Gastroesophageal sphincter (tissue), 3 donors: ENCODE results near the gene TMEM214.

Experiments
- POLR2A ChIP-seq, 2 donors: fragments of 450-650 bp; IDR thresholded peaks; one replicate each; pipeline ENCODE4 v1.6.1; 2017; ENCODE audit warnings: antibody characterized with exemption in 2 of 2, mild to moderate bottlenecking in 2 of 2, moderate library complexity in 1 of 2
- POLR2AphosphoS5 ChIP-seq: sonication (generic); formaldehyde crosslinking; IDR thresholded peaks from one replicate; pipeline ENCODE4 v1.6.1; 2017; ENCODE audit warnings: antibody characterized with exemption
- TF ChIP-seq, protein P1 (sequence below), 4 experiments: fragments of 200-600 bp in 2 of 4; fragments of 450-650 bp in 2 of 4; sonication (generic) in 1 of 4; IDR thresholded peaks; one replicate each; pipeline ENCODE4 v1.5.1; 2017 to 2019; ENCODE audit warnings: antibody characterized with exemption in 4 of 4, mild to moderate bottlenecking in 2 of 4, moderate library complexity in 2 of 4

DNA sequence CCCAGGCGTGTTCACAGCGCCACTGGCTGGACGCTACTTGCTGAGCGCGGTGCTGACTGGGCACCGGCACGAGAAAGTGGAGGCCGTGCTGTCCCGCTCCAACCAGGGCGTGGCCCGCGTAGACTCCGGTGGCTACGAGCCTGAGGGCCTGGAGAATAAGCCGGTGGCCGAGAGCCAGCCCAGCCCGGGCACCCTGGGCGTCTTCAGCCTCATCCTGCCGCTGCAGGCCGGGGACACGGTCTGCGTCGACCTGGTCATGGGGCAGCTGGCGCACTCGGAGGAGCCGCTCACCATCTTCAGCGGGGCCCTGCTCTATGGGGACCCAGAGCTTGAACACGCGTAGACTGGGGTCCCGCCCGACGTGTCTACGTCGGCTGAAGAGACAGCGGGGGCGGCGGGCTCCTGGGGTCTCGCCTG is 52.9 kb downstream of the TMEM214 start:
- TF ChIP-seq, protein P1, sequence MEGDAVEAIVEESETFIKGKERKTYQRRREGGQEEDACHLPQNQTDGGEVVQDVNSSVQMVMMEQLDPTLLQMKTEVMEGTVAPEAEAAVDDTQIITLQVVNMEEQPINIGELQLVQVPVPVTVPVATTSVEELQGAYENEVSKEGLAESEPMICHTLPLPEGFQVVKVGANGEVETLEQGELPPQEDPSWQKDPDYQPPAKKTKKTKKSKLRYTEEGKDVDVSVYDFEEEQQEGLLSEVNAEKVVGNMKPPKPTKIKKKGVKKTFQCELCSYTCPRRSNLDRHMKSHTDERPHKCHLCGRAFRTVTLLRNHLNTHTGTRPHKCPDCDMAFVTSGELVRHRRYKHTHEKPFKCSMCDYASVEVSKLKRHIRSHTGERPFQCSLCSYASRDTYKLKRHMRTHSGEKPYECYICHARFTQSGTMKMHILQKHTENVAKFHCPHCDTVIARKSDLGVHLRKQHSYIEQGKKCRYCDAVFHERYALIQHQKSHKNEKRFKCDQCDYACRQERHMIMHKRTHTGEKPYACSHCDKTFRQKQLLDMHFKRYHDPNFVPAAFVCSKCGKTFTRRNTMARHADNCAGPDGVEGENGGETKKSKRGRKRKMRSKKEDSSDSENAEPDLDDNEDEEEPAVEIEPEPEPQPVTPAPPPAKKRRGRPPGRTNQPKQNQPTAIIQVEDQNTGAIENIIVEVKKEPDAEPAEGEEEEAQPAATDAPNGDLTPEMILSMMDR (IDR thresholded peaks at IDR 0.05) = peak in 3 of 4 experiments; percentile 33 to 84 (median 48)
- TF ChIP-seq POLR2AphosphoS5 (peak; percentile 69), POLR2A (IDR thresholded peaks at IDR 0.05) (peak in 1 of 2 donors; percentile 31)
